Activated CD8-positive, alpha-beta memory T cell treated with anti-CD3 and anti-CD28 coated beads for 36 hours (primary cell): ENCODE results near the gene TBCCD1. TPM values are rescaled to one million over a fixed set of nuclear protein-coding genes. Genes with fewer than 3 reads are reported as not detected.
"Not testable (repeated sequence)": the region's sequence is repeated elsewhere in the genome, so short reads cannot be mapped to it uniquely, and the experiment has no call there.

Experiments used
- CTCF ChIA-PET: fragments of 350-600 bp; sonication (Branson Sonifier 250); formaldehyde crosslinking; loops from one replicate; lab custom pipeline; 2021; ENCODE audit warnings: antibody characterized with exemption; lab: Charles Lee
- POLR2A ChIA-PET: fragments of 350-600 bp; sonication (Branson Sonifier 250); formaldehyde crosslinking; loops from one replicate; lab custom pipeline; 2021; ENCODE audit warnings: antibody characterized with exemption; lab: Charles Lee
- total RNA-seq, 2 experiments: library from RNA; stranded (reverse); gene quantifications; one replicate each; pipeline ENCODE4 v1.2.3, GENCODE V29; 2021

TBCCD1 gene
- total RNA-seq, 2 experiments from 2014 or later = 15.8 to 15.9 TPM

- ChIA-PET POLR2A (interaction anchor here (1.2 kb wide), 1 partner anchor 22 kb away, joined by 3 read pairs; no protein-coding TSS in a partner anchor), CTCF (interaction anchor here (0.6 to 1.6 kb wide), 3 partner anchors 9 to 22 kb away, joined by 3 to 4 read pairs (median 3); no protein-coding TSS in a partner anchor)
These were observed 54.4 kb downstream of the TBCCD1 start for GRCh38 chr3:186512570-186513302.

GRCh38 chr3:186511702-186512101 is 55.4 kb downstream of the TBCCD1 start:
- ChIA-PET CTCF (no interaction called here), POLR2A (no interaction called here)

GRCh38 chr3:186511245-186511644 is 55.9 kb downstream of the TBCCD1 start:
- CTCF ChIA-PET = no interaction called here
- POLR2A ChIA-PET = no interaction called here

- ChIA-PET POLR2A (no interaction called here), CTCF (no interaction called here)
These were observed 56.6 kb downstream of the TBCCD1 start for GRCh38 chr3:186510374-186511079.

- CTCF ChIA-PET = interaction anchor here (1.4 kb wide), 1 partner anchor 78 kb away, joined by 3 read pairs; no protein-coding TSS in a partner anchor
- POLR2A ChIA-PET = no interaction called here
These were observed 57.7 kb downstream of the TBCCD1 start for GRCh38 chr3:186509423-186509822.

GRCh38 chr3:186506857-186507256 is 60.3 kb downstream of the TBCCD1 start:
- ChIA-PET POLR2A (interaction anchor here (0.6 kb wide), 1 partner anchor 290 kb away, joined by 4 read pairs; no protein-coding TSS in a partner anchor), CTCF (interaction anchor here (0.9 kb wide), 1 partner anchor 12 kb away, joined by 4 read pairs; no protein-coding TSS in a partner anchor)

GRCh38 chr3:186506191-186506739 is 60.9 kb downstream of the TBCCD1 start:
- ChIA-PET CTCF (interaction anchor here (0.9 kb wide), 1 partner anchor 13 kb away, joined by 4 read pairs; no protein-coding TSS in a partner anchor), POLR2A (no interaction called here)

- ChIA-PET POLR2A (no interaction called here), CTCF (no interaction called here)
These were observed 64.0 kb downstream of the TBCCD1 start for GRCh38 chr3:186502966-186503712.

GRCh38 chr3:186502138-186502948 is 64.8 kb downstream of the TBCCD1 start:
- POLR2A ChIA-PET = no interaction called here
- CTCF ChIA-PET = interaction anchor here (1.5 kb wide), 1 partner anchor 38 kb away, joined by 4 read pairs; no protein-coding TSS in a partner anchor

- CTCF ChIA-PET, POLR2A ChIA-PET: not testable (repeated sequence)
These were observed 67.2 kb downstream of the TBCCD1 start for GRCh38 chr3:186499949-186500348.

- POLR2A ChIA-PET = not testable (repeated sequence)
- CTCF ChIA-PET = interaction anchor here (0.6 to 0.9 kb wide), 2 partner anchors 19 to 112 kb away, joined by 3 read pairs; no protein-coding TSS in a partner anchor
These were observed 69.1 kb downstream of the TBCCD1 start for GRCh38 chr3:186498022-186498421.

GRCh38 chr3:186497608-186498007 is 69.5 kb downstream of the TBCCD1 start:
- ChIA-PET CTCF (no interaction called here), POLR2A (no interaction called here)

GRCh38 chr3:186496635-186497034 is 70.5 kb downstream of the TBCCD1 start:
- ChIA-PET CTCF (no interaction called here), POLR2A (no interaction called here)

Other genes starting within 250 kb of the TBCCD1 start
- under 1 TPM; 0.42 to 0.67 TPM for gene DGKG, start 205.1 kb downstream of the TBCCD1 start, total RNA-seq
- gene CRYGS, start 23.0 kb downstream of the TBCCD1 start, total RNA-seq = 1 to 10 TPM; 2.3 to 2.4 TPM
- gene DNAJB11, start 3.4 kb upstream of the TBCCD1 start, total RNA-seq = 10 to 100 TPM; 58.7 to 60.3 TPM
- not detected for gene AHSG, start 45.7 kb upstream of the TBCCD1 start, total RNA-seq
- gene FETUB, start 73.1 kb upstream of the TBCCD1 start, total RNA-seq = not detected
- gene HRG, start 98.7 kb upstream of the TBCCD1 start, total RNA-seq = not detected
- gene KNG1, start 150.0 kb upstream of the TBCCD1 start, total RNA-seq = not detected
- 100 to 1,000 TPM; 477 to 501 TPM for gene EIF4A2, start 216.2 kb upstream of the TBCCD1 start, total RNA-seq
- 100 to 1,000 TPM; 115 to 120 TPM for gene RFC4, start 239.1 kb upstream of the TBCCD1 start, total RNA-seq